ENCODE results near the gene BORCS6. TPM values are rescaled to one million over a fixed set of nuclear protein-coding genes. Genes with fewer than 3 reads are reported as not detected.

The BORCS6 gene
- total RNA-seq, 3 donors from 2014 or later (not counting 1 experiment from before 2014, with no cell fraction given), result 10.2 to 15.6 (median 11.6) TPM

DNA sequence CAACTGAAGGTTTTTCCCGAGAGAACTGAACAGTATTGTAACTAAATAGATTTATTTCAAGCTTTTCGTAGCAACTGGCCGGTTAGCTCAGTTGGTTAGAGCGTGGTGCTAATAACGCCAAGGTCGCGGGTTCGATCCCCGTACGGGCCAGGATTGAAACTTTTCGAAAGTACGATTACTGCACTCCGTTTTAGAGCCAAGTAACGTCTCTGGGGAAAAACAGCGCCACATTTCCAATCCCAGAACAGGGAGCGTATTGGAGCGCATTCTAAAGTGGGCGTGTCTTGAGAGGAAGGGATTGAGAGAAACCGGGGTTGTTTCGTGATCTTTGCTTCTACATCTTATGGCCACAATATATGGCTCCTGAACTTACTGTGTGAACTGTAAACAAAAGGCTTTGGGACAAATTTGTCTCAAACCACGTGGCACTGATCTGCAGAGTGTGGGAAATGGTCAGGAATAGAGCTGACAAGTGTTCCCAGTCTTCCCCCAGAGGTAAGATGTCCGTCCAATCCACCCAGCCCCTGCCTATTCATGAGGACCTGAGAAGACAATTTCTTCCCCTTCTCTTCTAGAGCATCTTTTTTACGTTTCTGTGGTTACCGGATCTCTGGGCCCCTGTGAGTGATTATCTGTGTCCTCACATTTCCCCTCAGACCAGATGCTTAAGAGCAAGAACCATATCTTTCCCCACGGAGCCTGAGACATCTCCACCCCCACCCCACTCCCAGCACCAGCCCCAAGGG, 2.3 kb downstream of the BORCS6 start:
- Histone ChIP-seq H3K4me1 (ENCODE audit: control insufficient read depth, insufficient read depth, low read length) (peaks cover 54% of the 10 kb centered on the region), H3K27me3 (ENCODE audit: control insufficient read depth, insufficient read depth, low read length) (no peaks in the 10 kb centered on the region), H3K9me3 (ENCODE audit: control insufficient read depth, insufficient read depth, low read length) (no peaks in the 10 kb centered on the region), H3K27ac (ENCODE audit: low read length) (peak overlapping the region; percentile 90), H3K4me3 (ENCODE audit: low read length) (peak overlapping the region; percentile 89), H3K36me3 (ENCODE audit: control insufficient read depth, insufficient read depth, low read length) (no peaks in the 10 kb centered on the region)
- Mint-ChIP-seq H3K27me3 (ENCODE audit: low read depth in 2 of 2) (no peaks in the 10 kb centered on the region), H3K4me3 (no peak overlapping the region), H3K4me1 (peaks cover 17 to 22% of the 10 kb centered on the region in 2 donors), H3K9me3 (no peaks in the 10 kb centered on the region), H3K36me3 (no peaks in the 10 kb centered on the region), H3K27ac (no peak overlapping the region)
- peak; percentile 10 to 15 (median 14) for ATAC-seq
- TF ChIP-seq, protein P1, sequence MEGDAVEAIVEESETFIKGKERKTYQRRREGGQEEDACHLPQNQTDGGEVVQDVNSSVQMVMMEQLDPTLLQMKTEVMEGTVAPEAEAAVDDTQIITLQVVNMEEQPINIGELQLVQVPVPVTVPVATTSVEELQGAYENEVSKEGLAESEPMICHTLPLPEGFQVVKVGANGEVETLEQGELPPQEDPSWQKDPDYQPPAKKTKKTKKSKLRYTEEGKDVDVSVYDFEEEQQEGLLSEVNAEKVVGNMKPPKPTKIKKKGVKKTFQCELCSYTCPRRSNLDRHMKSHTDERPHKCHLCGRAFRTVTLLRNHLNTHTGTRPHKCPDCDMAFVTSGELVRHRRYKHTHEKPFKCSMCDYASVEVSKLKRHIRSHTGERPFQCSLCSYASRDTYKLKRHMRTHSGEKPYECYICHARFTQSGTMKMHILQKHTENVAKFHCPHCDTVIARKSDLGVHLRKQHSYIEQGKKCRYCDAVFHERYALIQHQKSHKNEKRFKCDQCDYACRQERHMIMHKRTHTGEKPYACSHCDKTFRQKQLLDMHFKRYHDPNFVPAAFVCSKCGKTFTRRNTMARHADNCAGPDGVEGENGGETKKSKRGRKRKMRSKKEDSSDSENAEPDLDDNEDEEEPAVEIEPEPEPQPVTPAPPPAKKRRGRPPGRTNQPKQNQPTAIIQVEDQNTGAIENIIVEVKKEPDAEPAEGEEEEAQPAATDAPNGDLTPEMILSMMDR (IDR thresholded peaks at IDR 0.05), result no peak
- WGBS (ENCODE audit: insufficient coverage), result under 1% methylated on average over 22 of the region's 25 CpGs
- peak; percentile 81 to 93 for DNase-seq
- intact Hi-C loops (cut with micrococcal nuclease), result loop anchor here (1.0 to 2.0 kb wide), 6 partner anchors 11 to 68 kb away; partner anchors contain the start of genes CTC1, PFAS and TMEM107

DNA sequence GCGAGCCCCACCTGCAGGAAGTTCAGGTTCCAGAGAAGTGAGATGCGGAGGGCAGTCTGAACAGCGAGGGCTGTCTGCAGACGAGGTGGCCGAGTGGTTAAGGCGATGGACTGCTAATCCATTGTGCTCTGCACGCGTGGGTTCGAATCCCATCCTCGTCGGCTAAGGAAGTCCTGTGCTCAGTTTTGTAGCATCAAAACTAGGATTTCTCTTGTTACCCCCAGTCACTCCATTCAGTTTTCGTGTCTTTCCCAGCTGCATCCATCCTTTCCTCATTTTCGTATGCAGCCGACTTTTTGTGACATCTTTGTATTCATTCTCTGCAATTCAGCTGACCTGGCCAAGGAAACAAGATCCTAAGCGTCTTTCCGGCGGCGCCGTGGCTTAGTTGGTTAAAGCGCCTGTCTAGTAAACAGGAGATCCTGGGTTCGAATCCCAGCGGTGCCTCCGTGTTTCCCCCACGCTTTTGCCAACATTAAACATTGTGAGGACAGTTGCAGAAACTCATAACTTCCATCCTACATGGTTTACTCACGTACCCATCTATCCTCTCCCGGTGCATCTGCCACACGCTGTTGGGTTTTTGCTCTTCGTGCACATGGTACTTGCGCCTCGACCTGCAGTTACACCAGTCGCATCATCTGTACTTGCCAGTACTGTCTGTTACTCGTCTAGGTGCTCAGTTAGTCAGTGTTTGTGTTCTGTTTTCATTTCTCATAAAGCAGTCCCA, 3.0 kb downstream of the BORCS6 start:
- no peak overlapping the region for H3K27ac Mint-ChIP-seq
- H3K36me3 ChIP-seq (ENCODE audit: control insufficient read depth, insufficient read depth, low read length), result no peaks in the 10 kb centered on the region
- H3K9me3 Mint-ChIP-seq, result no peaks in the 10 kb centered on the region
- no peaks in the 10 kb centered on the region for H3K27me3 Mint-ChIP-seq (ENCODE audit: low read depth in 2 of 2)
- H3K4me3 ChIP-seq (ENCODE audit: low read length), result peak overlapping the region; percentile 89
- H3K36me3 Mint-ChIP-seq, result no peaks in the 10 kb centered on the region
- TF ChIP-seq, protein P1 (IDR thresholded peaks at IDR 0.05), result peak; percentile 29
- WGBS (ENCODE audit: insufficient coverage), result under 1% methylated on average over 32 of the region's 32 CpGs
- ATAC-seq (peak; percentile 53 to 73 (median 56)), DNase-seq (peak; percentile 86 to 94)
- peaks cover 17 to 24% of the 10 kb centered on the region in 2 donors for H3K4me1 Mint-ChIP-seq
- H3K4me3 Mint-ChIP-seq, result no peak overlapping the region
- no peaks in the 10 kb centered on the region for H3K9me3 ChIP-seq (ENCODE audit: control insufficient read depth, insufficient read depth, low read length)
- intact Hi-C loops (cut with micrococcal nuclease), result loop anchor here (1.0 to 2.0 kb wide), 8 partner anchors 11 to 68 kb away; partner anchors contain the start of genes CTC1, PFAS and TMEM107
- no peaks in the 10 kb centered on the region for H3K27me3 ChIP-seq (ENCODE audit: control insufficient read depth, insufficient read depth, low read length)
- peak overlapping the region; percentile 90 for H3K27ac ChIP-seq (ENCODE audit: low read length)
- H3K4me1 ChIP-seq (ENCODE audit: control insufficient read depth, insufficient read depth, low read length), result peaks cover 47% of the 10 kb centered on the region

DNA sequence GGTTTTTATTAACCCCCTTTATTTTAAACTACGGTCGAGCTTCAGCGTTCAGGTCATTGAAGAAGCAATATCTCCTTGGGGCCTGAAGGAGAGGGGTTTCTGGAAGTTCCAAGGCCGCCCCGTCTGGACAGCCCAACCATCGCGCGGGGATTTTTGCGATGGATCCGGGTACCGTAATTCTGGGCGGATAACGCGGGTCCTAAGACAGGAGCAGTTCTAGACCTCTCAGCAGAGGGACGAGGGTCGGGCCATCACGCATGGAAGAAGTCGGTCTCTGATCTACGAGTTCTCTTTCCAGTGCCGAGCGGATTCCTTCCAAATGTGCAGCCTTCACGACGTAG, 3.6 kb downstream of the BORCS6 start:
- Mint-ChIP-seq H3K4me3 (no peak overlapping the region), H3K27me3 (ENCODE audit: low read depth in 2 of 2) (no peaks in the 10 kb centered on the region), H3K9me3 (no peaks in the 10 kb centered on the region), H3K4me1 (peaks cover 17 to 26% of the 10 kb centered on the region in 2 donors), H3K36me3 (no peaks in the 10 kb centered on the region), H3K27ac (no peak overlapping the region)
- intact Hi-C loops (cut with micrococcal nuclease), result loop anchor here (1.0 to 2.0 kb wide), 5 partner anchors 14 to 62 kb away; partner anchors contain the start of genes CTC1 and PFAS
- TF ChIP-seq, protein P1 (IDR thresholded peaks at IDR 0.05), result no peak
- Histone ChIP-seq H3K9me3 (ENCODE audit: control insufficient read depth, insufficient read depth, low read length) (no peaks in the 10 kb centered on the region), H3K27me3 (ENCODE audit: control insufficient read depth, insufficient read depth, low read length) (no peaks in the 10 kb centered on the region), H3K4me3 (ENCODE audit: low read length) (peak overlapping the region; percentile 89), H3K27ac (ENCODE audit: low read length) (peak overlapping the region; percentile 90), H3K36me3 (ENCODE audit: control insufficient read depth, insufficient read depth, low read length) (no peaks in the 10 kb centered on the region), H3K4me1 (ENCODE audit: control insufficient read depth, insufficient read depth, low read length) (peaks cover 41% of the 10 kb centered on the region)
- WGBS (ENCODE audit: insufficient coverage), result under 1% methylated on average over 23 of the region's 23 CpGs
- no peak for DNase-seq
- ATAC-seq, result no peak

All from natural killer cell (primary cell).